ENCODE results near the gene DTNB.

The DTNB gene

GRCh38 chr2:25444608-25445270 lies 228.6 kb downstream of the DTNB start:
- DNase-seq (ENCODE audit: extremely low read depth, low read depth): no peak
- H3K4me3 ChIP-seq (replicated peaks; ENCODE audit: low read depth, low read length): no peak overlapping the region
- no peak for TF ChIP-seq CTCF (IDR thresholded peaks at IDR 0.05; ENCODE audit: low read depth, low read length, missing control alignments)

GRCh38 chr2:25443766-25444165 lies 229.6 kb downstream of the DTNB start:
- TF ChIP-seq CTCF (IDR thresholded peaks at IDR 0.05; ENCODE audit: low read depth, low read length, missing control alignments): no peak

GRCh38 chr2:25441353-25441752 lies 232.0 kb downstream of the DTNB start:
- no peak for TF ChIP-seq CTCF (IDR thresholded peaks at IDR 0.05; ENCODE audit: low read depth, low read length, missing control alignments)
- no peak overlapping the region for H3K4me3 ChIP-seq (replicated peaks; ENCODE audit: low read depth, low read length)
- DNase-seq (ENCODE audit: extremely low read depth, low read depth): no peak

More at GRCh38 chr2:25443766-25444165, 229.6 kb downstream of the DTNB start:
- no peak for DNase-seq (ENCODE audit: extremely low read depth, low read depth)
- no peak overlapping the region for H3K4me3 ChIP-seq (replicated peaks; ENCODE audit: low read depth, low read length)

GRCh38 chr2:25438793-25439192 lies 234.6 kb downstream of the DTNB start:
- no peak for DNase-seq (ENCODE audit: extremely low read depth, low read depth)
- TF ChIP-seq CTCF (IDR thresholded peaks at IDR 0.05; ENCODE audit: low read depth, low read length, missing control alignments): no peak
- H3K4me3 ChIP-seq (replicated peaks; ENCODE audit: low read depth, low read length): no peak overlapping the region

GRCh38 chr2:25437881-25438662 lies 235.3 kb downstream of the DTNB start:
- no peak for DNase-seq (ENCODE audit: extremely low read depth, low read depth)
- no peak for TF ChIP-seq CTCF (IDR thresholded peaks at IDR 0.05; ENCODE audit: low read depth, low read length, missing control alignments)
- no peak overlapping the region for H3K4me3 ChIP-seq (replicated peaks; ENCODE audit: low read depth, low read length)

- TF ChIP-seq CTCF (IDR thresholded peaks at IDR 0.05; ENCODE audit: low read depth, low read length, missing control alignments): no peak
- no peak for DNase-seq (ENCODE audit: extremely low read depth, low read depth)
- H3K4me3 ChIP-seq (replicated peaks; ENCODE audit: low read depth, low read length): no peak overlapping the region
These were observed 238.0 kb downstream of the DTNB start for GRCh38 chr2:25435421-25435820.

Measured in HFF-Myc (cell line).